B cell (primary cell): ENCODE results near the gene WDR33. TPM values are rescaled to one million over a fixed set of nuclear protein-coding genes. Genes with fewer than 3 reads are reported as not detected.

Experiments used
- ATAC-seq: fragments of 200-7000 bp; cut with Tn5 transposase; one replicate; pipeline ENCODE4 v1.10.0; 2021; ENCODE audit warnings: low read depth, mild to moderate bottlenecking, moderate number of reproducible peaks, moderate library complexity
- CTCF ChIA-PET: fragments of 350-600 bp; sonication (Branson Sonifier 250); formaldehyde crosslinking; loops from one replicate; lab custom pipeline; 2021; ENCODE audit warnings: antibody characterized with exemption, inconsistent platforms; lab: Charles Lee
- POLR2A ChIA-PET: fragments of 350-600 bp; sonication (Branson Sonifier 250); formaldehyde crosslinking; loops from one replicate; lab custom pipeline; 2021; ENCODE audit warnings: antibody characterized with exemption; lab: Charles Lee
- DNase-seq: peaks from one replicate; pipeline ENCODE4 v3.0.0; 2013
- H2AFZ ChIP-seq: 2 replicates; pipeline ENCODE4 v1.6.1; 2012; ENCODE audit warnings: mild to moderate bottlenecking, low read depth, low read length; ENCODE audit not compliant: insufficient read depth, poor library complexity, severe bottlenecking
- H3K27ac ChIP-seq, 2 donors: 1 replicate in 1 of 2; 2 replicates in 1 of 2; pipeline ENCODE4 v1.5.1; 2012 to 2013; ENCODE audit warnings: low read length in 2 of 2, mild to moderate bottlenecking in 2 of 2, moderate library complexity in 1 of 2
- H3K27me3 ChIP-seq, 4 experiments: fragments of 200-600 bp in 1 of 4; sonication (generic) in 1 of 4; replicated peaks in 1 of 4; 1 replicate in 2 of 4; 2 replicates in 2 of 4; pipeline versions ENCODE4 v1.6.1 to v1.7.0; 2013 to 2016; ENCODE audit warnings: low read length in 3 of 4, mild to moderate bottlenecking in 2 of 4, mixed read lengths in 1 of 4, moderate library complexity in 1 of 4; ENCODE audit not compliant: insufficient read depth in 4 of 4, control insufficient read depth in 3 of 4; ENCODE audit errors: control extremely low read depth in 1 of 4
- H3K36me3 ChIP-seq, 2 experiments: replicated peaks in 1 of 2; 1 replicate in 1 of 2; 2 replicates in 1 of 2; pipeline versions ENCODE4 v1.6.1 to v1.7.1; 2013; ENCODE audit warnings: low read length in 1 of 2; ENCODE audit not compliant: insufficient read depth in 2 of 2, control insufficient read depth in 1 of 2; ENCODE audit errors: control extremely low read depth in 1 of 2, extremely low read depth in 1 of 2
- H3K4me1 ChIP-seq, 2 donors: fragments of 200-600 bp in 1 of 2; sonication (generic) in 1 of 2; 1 replicate in 1 of 2; 2 replicates in 1 of 2; pipeline versions ENCODE4 v1.5.1 to v1.6.1; 2013 to 2017; ENCODE audit warnings: low read length in 2 of 2; ENCODE audit not compliant: control insufficient read depth in 2 of 2, insufficient read depth in 2 of 2
- H3K4me2 ChIP-seq: replicated peaks from 2 replicates; pipeline ENCODE3; 2012; ENCODE audit warnings: mild to moderate bottlenecking, low read depth, low read length; ENCODE audit not compliant: poor library complexity, severe bottlenecking
- H3K4me3 ChIP-seq, 5 experiments: fragments of 200-600 bp in 1 of 5; sonication (generic) in 1 of 5; 1 replicate in 3 of 5; 2 replicates in 2 of 5; pipeline versions ENCODE4 v1.5.1 to v1.7.0; 2011 to 2016; ENCODE audit warnings: low read length in 4 of 5, mild to moderate bottlenecking in 4 of 5, low read depth in 2 of 5, control low read depth in 1 of 5, moderate library complexity in 1 of 5; ENCODE audit not compliant: insufficient read depth in 1 of 5; ENCODE audit errors: control extremely low read depth in 1 of 5, extremely low read depth in 1 of 5
- H3K79me2 ChIP-seq: fragments of 200-600 bp; sonication (generic); one replicate; pipeline ENCODE4 v1.6.0; 2016; ENCODE audit warnings: low read length; ENCODE audit not compliant: control insufficient read depth, insufficient read depth
- H3K9ac ChIP-seq: fragments of 200-600 bp; sonication (generic); 2 replicates; pipeline ENCODE4 v1.6.1; 2017; ENCODE audit warnings: mild to moderate bottlenecking, low read length, moderate library complexity
- H3K9me3 ChIP-seq, 3 donors: one replicate each; pipeline versions ENCODE4 v1.6.1 to v1.7.1; 2013; ENCODE audit warnings: low read length in 2 of 3; ENCODE audit not compliant: control insufficient read depth in 2 of 3, insufficient read depth in 1 of 3; ENCODE audit errors: control extremely low read depth in 1 of 3
- H4K20me1 ChIP-seq: 2 replicates; pipeline ENCODE4 v1.6.0; 2012; ENCODE audit warnings: mild to moderate bottlenecking, low read length; ENCODE audit not compliant: insufficient read depth, control insufficient read depth, poor library complexity, severe bottlenecking
- H3K27ac Mint-ChIP-seq: one replicate; pipeline ENCODE4 v1.8.0; 2021; ENCODE audit warnings: mixed read lengths
- H3K27me3 Mint-ChIP-seq: one replicate; pipeline ENCODE4 v1.8.0; 2021; ENCODE audit warnings: mixed read lengths
- H3K4me1 Mint-ChIP-seq: one replicate; pipeline ENCODE4 v1.8.0; 2021; ENCODE audit warnings: mixed read lengths
- H3K4me3 Mint-ChIP-seq: one replicate; pipeline ENCODE4 v1.8.0; 2021; ENCODE audit warnings: mixed read lengths
- H3K9me3 Mint-ChIP-seq: one replicate; pipeline ENCODE4 v1.8.0; 2022; ENCODE audit warnings: mixed read lengths; ENCODE audit not compliant: insufficient read depth
- EZH2 ChIP-seq: IDR thresholded peaks from 2 replicates; pipeline ENCODE4 v1.6.1; 2012; ENCODE audit warnings: borderline replicate concordance, low read depth, mild to moderate bottlenecking, moderate library complexity, low read length; ENCODE audit not compliant: insufficient read depth, poor library complexity, severe bottlenecking
- whole genome bisulfite sequencing: methylation state at CpG from one replicate; pipeline ENCODE4 v1.1.5; 2013; ENCODE audit warnings: missing lambda C conversion rate; ENCODE audit not compliant: insufficient coverage; 5-methylcytosine and 5-hydroxymethylcytosine counted together
- intact Hi-C: fragments of 100-400 bp; cut with micrococcal nuclease; formaldehyde crosslinking; loops from one replicate; pipeline ENCODE4 v1.10.0; 2022
- polyA plus RNA-seq: library from polyadenylated mRNA; depleted of rRNA; stranded (reverse); fragments of >200 nt; gene quantifications from 2 replicates; pipeline ENCODE4 v1.2.3, GENCODE V29; 2012
- total RNA-seq, 2 donors: library from RNA; stranded (reverse); fragments of 120-200 nt in 1 of 2; gene quantifications; 1 replicate in 1 of 2; 2 replicates in 1 of 2; pipeline versions ENCODE4 v1.2.3 to v1.2.4, GENCODE V29; 2013 to 2022
- TF ChIP-seq, protein P1 (sequence below): fragments of 200-600 bp; IDR thresholded peaks from one replicate; pipeline ENCODE4 v1.8.0; 2022; ENCODE audit warnings: antibody characterized with exemption, mild to moderate bottlenecking

WDR33 gene
- total and polyA plus RNA-seq, 2 donors (not counting 1 experiment from before 2014, with no cell fraction given) = 17.2 to 101 TPM

DNA sequence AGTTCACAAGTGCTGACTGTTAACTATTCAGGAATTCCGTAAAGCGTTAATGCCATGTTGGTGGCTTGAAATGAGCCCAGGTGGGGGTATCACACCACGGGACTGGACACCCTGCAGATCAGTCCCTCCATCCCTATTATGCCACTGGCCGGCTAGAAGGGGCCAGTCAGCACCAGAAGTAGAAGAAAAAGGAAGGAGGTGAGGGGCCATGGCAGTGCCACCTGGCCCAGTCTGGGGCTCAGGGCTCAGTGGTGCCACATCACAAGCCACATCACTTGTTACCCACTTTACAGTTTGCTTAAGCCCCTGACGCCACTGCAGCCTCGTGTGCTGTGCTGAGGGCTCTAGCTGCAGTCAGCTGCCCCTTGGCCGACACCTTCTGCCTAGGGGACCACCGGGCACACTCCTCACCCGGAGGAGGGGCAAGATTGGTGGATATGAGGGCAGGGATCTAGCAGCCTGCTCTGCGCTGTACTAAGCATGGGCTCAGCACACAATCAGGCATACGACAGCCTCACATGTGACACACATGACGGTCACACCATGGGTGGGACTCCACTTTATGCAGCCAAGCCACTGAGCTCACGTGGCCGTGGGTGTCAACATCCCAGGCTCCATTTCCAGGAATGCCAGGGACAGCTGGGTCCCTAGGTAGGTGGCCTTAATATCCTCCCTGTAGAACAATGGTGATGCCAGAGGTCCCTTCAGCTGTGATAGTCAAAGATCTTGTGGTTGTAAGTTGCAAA is 139.2 kb downstream of the WDR33 start:
- no peaks in the 10 kb centered on the region for H3K36me3 ChIP-seq
- peaks cover 0 to 36% (median 23%) of the 10 kb centered on the region in 4 experiments for H3K27me3 ChIP-seq
- ChIA-PET CTCF (interaction anchor here (1.0 kb wide), 1 partner anchor 80 kb away, joined by 8 read pairs; no protein-coding TSS in a partner anchor), POLR2A (no interaction called here)
- ATAC-seq (no peak), DNase-seq (no peak)
- no peak overlapping the region for H3K4me3 ChIP-seq
- H2AFZ ChIP-seq = no peak overlapping the region
- WGBS = 86% methylated on average over 11 of the region's 14 CpGs
- no peaks in the 10 kb centered on the region for H3K79me2 ChIP-seq
- TF ChIP-seq EZH2 = no peak
- TF ChIP-seq, protein P1, sequence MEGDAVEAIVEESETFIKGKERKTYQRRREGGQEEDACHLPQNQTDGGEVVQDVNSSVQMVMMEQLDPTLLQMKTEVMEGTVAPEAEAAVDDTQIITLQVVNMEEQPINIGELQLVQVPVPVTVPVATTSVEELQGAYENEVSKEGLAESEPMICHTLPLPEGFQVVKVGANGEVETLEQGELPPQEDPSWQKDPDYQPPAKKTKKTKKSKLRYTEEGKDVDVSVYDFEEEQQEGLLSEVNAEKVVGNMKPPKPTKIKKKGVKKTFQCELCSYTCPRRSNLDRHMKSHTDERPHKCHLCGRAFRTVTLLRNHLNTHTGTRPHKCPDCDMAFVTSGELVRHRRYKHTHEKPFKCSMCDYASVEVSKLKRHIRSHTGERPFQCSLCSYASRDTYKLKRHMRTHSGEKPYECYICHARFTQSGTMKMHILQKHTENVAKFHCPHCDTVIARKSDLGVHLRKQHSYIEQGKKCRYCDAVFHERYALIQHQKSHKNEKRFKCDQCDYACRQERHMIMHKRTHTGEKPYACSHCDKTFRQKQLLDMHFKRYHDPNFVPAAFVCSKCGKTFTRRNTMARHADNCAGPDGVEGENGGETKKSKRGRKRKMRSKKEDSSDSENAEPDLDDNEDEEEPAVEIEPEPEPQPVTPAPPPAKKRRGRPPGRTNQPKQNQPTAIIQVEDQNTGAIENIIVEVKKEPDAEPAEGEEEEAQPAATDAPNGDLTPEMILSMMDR = no peak
- peaks cover 12 to 14% of the 10 kb centered on the region in 2 donors for H3K4me1 ChIP-seq
- peaks cover 45% of the 10 kb centered on the region for H3K27me3 Mint-ChIP-seq
- no peaks in the 10 kb centered on the region for H3K9me3 Mint-ChIP-seq
- H4K20me1 ChIP-seq = no peaks in the 10 kb centered on the region
- peaks cover 11% of the 10 kb centered on the region for H3K4me1 Mint-ChIP-seq
- H3K4me3 Mint-ChIP-seq = no peak overlapping the region
- no peak overlapping the region for H3K4me2 ChIP-seq
- no peak overlapping the region for H3K9ac ChIP-seq
- peaks cover 0 to 3% (median 1%) of the 10 kb centered on the region in 3 donors for H3K9me3 ChIP-seq
- H3K27ac ChIP-seq = no peak overlapping the region
- intact Hi-C loops = no loop called here
- H3K27ac Mint-ChIP-seq = no peak overlapping the region

DNA sequence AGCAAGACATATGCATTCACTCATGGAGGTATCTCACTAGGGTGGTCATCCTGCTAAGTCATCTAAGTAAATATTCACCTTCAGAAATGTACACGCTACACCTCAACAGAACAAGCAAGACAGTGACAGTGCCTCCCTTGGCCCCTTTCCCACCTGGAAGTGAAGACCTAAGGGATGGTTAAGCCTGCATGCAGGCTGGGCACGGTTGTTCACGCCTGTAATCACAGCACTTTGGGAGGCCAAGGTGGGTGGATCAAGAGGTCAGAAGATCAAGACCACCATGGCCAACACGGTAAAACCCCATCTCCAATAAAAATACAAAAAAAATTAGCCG is 140.0 kb downstream of the WDR33 start:
- intact Hi-C loops = no loop called here
- peaks cover 8% of the 10 kb centered on the region for H3K4me1 Mint-ChIP-seq
- no peak overlapping the region for H3K27ac Mint-ChIP-seq
- DNase-seq (no peak), ATAC-seq (no peak)
- H3K27me3 Mint-ChIP-seq = peaks cover 44% of the 10 kb centered on the region
- no peak overlapping the region for H2AFZ ChIP-seq
- no peaks in the 10 kb centered on the region for H4K20me1 ChIP-seq
- POLR2A ChIA-PET = no interaction called here
- H3K9me3 ChIP-seq = peaks cover 0 to 3% (median 1%) of the 10 kb centered on the region in 3 donors
- no peak overlapping the region for H3K4me3 Mint-ChIP-seq
- no peak overlapping the region for H3K9ac ChIP-seq
- no CpG with 5 or more reads among the region's 5 CpGs for WGBS
- H3K9me3 Mint-ChIP-seq = no peaks in the 10 kb centered on the region
- TF ChIP-seq, protein P1 = no peak
- no peak for TF ChIP-seq EZH2
- no peaks in the 10 kb centered on the region for H3K36me3 ChIP-seq
- H3K79me2 ChIP-seq = no peaks in the 10 kb centered on the region
- CTCF ChIA-PET = no interaction called here
- H3K4me2 ChIP-seq = no peak overlapping the region
- H3K27ac ChIP-seq = no peak overlapping the region
- H3K4me3 ChIP-seq = no peak overlapping the region
- H3K27me3 ChIP-seq = peaks cover 0 to 35% (median 21%) of the 10 kb centered on the region in 4 experiments
- peaks cover 12 to 13% of the 10 kb centered on the region in 2 donors for H3K4me1 ChIP-seq
